CD4-positive, alpha-beta T cell treated with Interleukin-2 at 100 ng/mL for 4 hours (primary cell): Measurements from ENCODE around the gene MKLN1.
A peak's percentile ranks its signal among the peaks of the same experiment; 100 is the strongest.
"Not testable (repeated sequence)": the region's sequence is repeated elsewhere in the genome, so short reads cannot be mapped to it uniquely, and the experiment has no call there.

Source experiments
- DNase-seq: peaks from one replicate; pipeline ENCODE4 v3.0.0-alpha.2; 2020; ENCODE audit warnings: low spot score

Gene MKLN1

DNA sequence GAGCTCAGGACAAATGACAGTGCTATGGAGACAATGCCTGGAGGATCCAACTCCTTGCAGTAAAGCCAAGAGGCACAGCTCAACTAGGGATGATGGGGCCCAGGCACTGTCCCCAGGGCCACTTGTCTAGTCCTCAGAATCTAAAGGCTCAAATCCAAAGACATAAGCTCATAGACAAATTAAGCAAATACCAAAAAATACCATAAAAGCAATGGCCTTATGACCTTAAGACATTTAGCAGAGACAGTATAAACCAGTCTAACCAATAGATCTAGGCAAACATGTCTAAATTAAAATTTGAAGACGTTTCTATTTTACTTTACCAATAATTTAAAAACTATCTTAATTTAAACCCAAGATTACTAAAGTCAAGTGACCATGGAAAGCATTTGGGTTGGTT, 14.8 kb upstream of the MKLN1 start:
- DNase-seq, result no peak

DNA sequence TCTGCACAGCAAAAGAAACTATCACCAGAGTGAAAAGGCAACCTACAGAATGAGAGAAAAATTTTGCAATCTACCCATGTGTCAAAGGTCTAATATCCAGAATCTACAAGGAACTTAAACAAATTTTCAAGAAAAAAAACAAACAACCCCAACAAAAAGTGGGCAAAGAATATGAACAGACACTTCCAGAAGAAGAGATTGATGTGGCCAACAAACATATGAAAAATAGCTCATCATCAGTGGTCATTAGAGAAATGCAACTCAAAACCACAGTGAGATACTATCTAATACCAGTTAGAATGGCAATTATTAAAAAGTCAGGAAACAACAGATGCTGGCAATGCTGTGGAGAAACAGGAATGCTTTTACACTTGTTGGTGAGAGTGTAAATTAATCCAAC, 7.1 kb upstream of the MKLN1 start:
- no peak for DNase-seq

DNA sequence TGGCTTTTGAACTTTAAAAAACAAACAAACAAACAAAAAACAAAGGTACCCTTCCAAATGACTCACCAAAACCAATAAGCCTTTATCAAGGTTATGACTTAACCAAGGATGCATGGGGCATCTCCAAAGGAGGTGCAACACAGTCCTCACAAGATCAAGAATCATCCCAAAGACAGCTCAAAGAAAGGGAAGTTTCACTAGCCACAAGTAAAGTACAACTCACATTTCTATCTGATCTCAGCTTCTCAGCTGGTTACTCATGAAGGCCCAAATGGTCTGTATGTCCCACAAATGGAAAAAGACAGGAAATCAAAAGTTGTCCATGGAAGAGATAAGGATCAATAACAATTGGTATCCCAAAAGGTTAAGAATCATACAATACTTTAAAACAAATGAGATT, 6.0 kb upstream of the MKLN1 start:
- DNase-seq, result no peak

DNA sequence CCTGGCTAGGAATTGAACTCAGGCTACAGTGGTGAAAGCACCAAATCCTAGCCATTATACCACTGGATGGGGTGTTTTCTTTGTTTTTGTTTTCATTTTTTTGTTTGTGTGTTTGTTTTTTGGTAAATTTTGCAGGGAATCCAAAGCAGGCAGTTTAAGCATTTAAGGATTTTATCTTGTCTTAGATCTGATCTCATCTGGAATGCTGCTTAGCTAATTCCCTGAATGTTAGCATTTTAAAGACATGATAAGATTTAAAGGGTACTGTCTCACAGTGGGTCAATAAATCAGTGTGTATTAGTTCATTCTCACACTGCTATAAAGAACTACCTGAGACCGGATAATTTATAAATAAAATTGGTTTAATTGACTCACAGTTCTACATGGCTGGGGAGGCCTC, 5.6 kb upstream of the MKLN1 start:
- DNase-seq, result no peak

DNA sequence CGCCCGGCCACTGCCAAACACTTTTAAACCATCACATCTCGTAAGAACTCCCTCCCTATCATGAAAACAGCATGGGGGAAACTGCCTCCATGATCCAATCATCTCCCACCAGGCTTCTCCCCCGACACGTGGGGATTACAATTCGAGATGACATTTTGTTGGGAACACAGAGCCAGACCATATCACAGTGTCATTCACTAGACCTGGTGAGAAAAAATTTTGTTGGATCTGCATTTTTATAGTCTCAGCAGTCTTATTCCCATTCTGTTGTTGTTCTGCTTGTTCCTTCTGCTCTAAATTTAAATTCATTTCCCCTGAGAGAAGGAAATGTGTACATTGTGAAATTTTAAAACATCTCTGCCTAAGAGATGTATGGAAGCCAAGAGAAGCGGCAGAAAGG, 4.8 kb upstream of the MKLN1 start:
- DNase-seq, result no peak

DNA sequence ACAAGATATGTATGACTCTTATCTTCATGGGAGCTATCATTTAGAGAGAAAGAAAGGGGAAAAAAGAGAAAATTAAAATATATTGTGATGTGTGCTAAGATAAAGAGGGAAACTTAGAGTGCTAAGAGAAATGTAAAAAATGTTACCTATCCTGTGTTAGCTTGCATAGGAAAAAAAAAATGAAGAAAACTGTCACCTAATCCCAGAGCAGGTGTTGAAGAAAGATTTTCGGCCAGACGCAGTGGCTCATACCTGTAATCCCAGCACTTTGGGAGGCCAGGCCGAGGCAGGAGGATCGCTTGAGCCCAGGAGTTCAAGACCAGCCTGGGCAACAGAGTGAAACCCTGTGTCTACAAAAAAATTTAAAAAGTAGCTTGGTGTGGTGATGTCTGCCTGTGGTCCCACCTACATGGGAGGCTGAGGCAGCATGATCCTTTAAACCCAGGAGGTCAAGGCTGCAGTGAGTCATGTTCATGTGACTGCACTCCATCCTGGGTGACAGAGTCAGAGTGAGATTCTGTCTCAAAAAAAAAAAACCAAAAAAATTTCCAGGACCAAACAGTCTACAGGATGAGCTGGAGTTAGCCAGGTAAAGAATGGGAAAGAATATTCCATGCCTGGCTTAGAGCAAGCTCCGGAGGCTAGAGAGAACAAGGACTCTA, 2.4 kb upstream of the MKLN1 start:
- no peak for DNase-seq

DNA sequence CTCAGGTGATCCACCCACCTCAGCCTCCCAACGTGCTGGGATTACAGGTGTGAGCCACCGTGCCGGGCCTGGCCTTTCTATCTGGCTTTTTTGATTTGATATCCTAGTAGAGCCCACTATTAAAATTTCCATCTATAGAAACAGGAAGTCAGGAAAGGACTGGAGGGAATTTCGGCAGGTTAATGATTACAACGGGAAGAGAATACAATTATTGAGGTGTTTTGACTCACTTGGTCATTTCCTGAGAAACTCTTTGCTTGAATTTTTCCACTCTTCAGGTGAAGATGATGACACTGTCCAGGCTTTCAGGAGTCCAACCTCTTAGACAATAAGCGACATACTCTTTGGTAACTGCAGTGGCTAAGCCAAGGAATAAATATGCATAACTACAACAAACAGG, 1.1 kb upstream of the MKLN1 start:
- no peak for DNase-seq

DNA sequence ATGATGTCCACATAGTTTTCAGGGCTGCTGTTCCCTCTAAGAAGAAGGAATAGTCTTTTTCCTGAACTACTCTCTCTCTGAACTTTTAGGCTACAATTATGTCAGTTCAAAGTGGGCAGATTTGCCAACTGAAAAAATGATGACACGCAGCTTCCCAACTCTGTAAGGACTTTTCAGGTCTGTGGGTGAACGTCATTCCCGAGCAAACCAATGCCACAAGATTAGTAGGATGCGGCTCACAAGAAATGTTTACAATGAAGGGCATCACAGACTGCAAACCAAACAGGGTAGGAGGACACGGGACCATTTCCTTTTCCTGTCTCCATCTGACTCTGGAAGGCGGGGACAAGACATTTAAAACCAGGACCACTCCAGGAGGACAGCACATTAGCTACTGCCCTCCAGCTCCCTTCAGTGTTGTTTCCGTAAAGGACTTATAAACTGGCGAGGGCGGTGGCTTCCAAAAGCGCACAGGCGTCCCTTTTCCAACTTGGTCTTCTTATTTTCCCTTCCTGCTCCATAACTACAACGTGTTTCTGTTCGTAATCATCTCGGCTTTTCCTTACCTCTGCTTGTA, 539 bp upstream of the MKLN1 start:
- peak; percentile 6 for DNase-seq

DNA sequence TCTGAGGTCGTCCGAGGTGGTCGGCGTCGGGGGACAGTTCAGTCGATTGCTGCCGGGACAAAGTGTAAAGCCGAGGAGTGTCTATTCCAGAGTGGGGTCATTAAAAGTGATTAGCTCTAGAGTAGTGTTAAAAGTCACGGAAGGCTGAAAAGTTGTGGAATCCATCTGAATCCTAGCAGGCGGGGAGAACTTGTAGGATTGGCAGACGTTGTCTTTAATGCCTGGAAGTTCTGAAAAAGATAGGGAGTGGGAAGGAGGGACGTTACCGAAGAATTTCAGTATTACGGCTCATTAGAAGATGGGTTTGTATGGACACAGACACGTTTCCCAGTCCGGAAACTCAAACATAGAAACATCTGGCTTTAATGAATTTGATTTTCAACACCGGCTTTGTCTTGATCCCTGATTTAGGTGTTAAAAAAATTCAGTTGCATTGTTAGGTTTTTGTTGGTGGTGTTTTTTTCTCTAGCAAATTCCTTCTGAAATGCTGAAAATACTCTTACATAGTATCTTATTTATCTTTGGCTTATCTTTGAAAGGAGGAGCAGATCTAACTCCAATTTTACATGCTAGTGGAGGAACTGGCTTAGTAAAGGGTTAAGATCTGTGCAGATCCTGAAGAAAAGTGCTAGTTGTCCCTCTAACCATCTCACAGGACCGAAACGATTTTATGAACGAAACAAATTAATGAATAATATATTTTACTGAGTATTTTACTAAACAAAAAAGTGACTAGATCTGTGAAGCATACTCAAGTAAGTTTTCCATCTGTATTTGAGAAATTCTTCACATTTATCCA, 900 bp downstream of the MKLN1 start:
- no peak for DNase-seq

DNA sequence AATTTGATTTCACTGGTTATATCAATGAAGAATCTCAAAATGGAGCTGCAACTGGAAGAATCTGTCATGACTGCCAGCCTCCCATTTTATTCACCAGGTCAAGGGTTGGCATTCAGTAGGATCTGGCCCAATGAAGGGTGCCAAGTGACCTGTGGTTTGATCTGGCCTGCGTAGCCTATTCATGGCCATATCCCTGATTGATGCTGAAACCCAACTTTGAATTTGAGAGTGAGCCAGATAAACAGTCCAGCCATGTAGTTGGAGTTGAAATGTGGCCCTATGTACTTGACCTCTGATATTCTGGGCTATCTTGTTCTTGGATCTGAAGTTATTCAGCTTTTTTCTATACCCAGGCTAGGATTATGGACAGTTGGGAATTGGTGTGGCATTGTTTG, 1.5 kb downstream of the MKLN1 start:
- DNase-seq, result no peak

DNA sequence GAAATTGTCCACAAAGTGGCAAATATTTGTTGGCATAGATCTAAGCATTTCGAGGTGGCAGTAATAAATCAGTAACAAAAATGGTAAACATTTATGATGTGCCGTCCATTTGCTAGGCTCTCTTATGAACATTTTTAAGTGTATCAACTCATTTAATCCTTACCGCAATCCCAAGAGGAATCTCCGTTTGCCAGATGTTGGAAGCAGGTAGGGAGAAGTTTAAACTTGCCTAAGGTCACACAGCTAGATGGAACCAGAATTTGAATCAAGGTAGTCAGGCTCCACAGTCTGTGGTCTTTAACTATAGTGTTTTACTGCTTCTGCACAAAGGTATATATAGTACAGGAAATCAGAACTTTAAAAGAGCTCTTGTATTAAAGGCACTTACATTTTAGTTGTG, 2.6 kb downstream of the MKLN1 start:
- DNase-seq, result no peak

DNA sequence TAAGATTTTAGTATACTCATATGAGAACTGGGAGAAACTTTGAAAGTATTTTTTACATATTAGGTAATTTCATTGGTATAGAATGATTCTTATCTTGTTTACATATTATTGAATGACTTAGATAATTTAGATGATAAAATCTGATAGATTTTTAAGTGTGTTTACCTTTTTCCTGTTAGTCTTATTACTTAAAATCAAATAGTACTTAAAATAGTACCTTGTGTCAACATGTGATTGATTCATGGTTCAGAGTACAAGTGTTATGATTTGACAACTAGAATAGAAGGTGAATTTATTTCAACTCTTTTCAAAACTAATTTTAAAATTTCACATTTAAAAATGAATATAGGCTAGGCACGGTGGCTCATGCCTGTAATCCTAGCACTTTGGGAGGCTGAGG, 4.1 kb downstream of the MKLN1 start:
- no peak for DNase-seq

DNA sequence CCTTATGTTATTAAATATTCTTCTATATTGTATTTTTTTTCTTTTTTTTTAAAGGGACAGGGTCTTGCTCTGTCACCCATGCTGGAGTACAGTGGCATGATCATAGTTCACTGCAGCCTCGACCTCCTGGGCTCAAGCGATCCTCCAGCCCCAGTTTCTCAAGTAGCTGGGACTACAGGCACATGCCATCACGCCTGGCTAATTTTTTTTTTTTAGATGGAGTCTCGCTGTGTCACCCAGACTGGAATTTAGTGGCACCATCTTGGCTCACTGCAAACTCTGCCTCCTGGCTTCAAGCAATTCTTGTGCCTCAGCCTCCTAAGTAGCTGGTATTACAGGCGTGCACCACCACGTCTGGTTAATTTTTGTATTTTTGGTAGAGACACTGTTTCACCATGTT, 5.1 kb downstream of the MKLN1 start:
- not testable (repeated sequence) for DNase-seq

DNA sequence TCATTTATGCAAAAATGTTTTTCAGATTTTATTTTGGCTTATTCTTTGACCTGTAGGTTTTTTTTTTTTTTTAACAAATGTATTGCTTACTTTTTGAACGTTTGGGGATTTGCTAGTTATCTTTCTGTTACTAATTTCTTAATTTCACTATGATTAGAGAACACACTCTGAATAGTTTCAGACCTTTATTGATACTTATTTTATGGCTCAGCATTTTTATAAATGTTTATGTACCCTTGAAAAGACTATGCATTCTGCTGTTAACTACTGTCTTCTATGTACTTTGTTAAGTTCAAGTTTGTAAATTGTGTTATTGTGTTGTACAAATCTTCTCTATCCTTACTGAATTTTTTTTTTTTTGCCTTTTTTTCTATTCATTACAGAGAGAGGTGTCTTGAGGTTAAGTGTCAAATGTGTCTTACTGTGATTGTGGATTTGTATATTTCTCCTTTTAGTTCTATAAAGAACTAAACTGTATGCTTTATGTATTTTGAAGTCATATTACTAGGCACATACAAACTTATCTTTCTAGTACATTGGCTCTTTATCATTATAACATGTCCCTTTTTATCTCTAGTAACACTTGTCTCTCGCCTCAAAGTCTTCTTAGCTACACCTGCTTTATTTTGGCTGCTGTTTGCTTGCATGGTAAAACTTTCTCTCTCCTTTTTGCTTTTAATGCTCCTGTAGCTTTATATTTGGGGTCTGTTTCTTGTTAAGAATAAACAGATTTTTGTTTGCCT, 8.1 kb downstream of the MKLN1 start:
- DNase-seq, result no peak

DNA sequence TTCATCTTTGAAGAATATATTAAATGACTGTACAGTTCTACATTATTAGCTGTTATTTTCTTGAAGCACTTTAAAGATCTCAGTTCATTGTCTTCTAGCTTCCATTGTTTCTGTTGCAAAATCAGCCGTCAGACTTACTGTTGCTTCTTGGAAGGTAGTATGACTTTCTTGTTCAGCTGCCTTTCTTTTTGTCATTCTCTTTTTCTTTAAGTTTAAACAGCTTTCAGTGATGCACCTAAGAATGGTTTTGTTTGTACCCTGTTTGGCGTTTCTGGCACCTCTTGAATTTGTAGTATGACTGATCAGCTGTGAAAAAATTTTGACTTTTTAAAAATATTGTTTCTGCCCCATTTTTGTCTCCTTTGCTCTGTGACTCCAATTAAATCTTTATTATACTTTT, 9.3 kb downstream of the MKLN1 start:
- no peak for DNase-seq

DNA sequence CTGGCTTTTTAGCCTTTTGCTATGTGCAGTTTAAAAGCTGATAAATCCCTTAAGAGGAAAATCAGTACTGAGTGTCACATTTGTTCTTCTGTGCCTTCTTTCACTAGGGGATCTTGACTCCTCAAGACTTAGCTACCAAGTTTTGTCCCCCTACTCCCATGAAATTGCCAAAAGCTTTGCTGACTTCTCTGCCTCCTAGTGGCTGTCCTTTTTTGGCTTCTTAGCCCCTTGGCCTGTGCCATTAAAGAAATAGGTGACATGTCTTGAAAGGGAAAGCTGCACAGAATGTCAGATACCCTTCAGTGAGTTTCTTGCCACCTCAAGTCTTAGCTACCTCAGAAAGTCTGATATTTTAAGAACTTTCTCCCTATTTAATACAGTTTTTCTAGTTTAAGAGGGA, 10.5 kb downstream of the MKLN1 start:
- no peak for DNase-seq

DNA sequence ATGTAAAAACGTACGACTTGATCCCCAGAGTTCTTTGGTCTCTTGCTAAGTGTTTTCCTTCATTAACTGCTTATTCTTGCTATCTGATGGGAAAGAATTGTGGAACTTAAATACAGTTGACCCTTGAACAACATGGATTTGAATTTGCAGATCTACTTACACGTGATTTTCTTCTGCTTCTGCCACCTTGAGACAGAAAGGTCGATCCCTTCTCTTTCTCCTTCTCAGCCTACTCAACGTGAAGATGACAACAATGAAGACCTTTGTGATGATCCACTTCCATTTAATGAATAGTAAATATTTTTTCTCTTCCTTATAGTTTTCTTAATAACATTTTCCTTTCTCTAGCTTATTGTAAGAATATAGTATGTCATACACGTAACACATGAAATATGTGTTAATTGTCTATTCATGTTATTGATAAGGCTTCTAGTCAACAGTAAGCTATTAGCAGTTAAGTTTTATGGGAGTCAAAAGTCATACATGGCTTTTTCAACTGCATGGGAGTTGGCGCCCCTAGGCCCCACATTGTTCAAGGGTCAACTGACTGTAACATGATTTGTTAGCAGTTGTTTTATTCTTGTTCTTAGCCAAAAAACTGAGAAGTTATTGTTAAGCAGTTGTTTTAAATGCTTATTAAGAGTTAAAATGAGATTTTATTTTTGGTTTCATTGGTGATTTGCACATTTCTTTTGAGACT, 11.2 kb downstream of the MKLN1 start:
- no peak for DNase-seq

DNA sequence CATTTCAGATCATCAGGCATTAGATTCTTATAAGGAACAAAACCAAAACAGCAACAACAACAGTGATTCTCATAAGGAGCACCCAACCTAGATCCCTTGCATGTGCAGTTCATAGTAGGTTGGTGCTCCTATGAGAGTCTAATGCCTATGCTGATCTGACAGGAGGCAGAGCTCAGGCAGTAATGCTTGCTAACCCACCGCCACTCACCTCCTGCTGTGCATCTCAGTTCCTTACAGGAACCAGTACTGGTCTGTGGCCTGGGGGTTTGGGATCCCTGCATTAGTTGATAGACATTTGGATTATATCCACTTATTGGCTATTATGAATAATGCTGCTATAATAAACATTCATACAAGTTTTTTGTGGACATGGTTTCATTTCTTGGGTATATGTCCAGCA, 14.0 kb downstream of the MKLN1 start:
- no peak for DNase-seq

DNA sequence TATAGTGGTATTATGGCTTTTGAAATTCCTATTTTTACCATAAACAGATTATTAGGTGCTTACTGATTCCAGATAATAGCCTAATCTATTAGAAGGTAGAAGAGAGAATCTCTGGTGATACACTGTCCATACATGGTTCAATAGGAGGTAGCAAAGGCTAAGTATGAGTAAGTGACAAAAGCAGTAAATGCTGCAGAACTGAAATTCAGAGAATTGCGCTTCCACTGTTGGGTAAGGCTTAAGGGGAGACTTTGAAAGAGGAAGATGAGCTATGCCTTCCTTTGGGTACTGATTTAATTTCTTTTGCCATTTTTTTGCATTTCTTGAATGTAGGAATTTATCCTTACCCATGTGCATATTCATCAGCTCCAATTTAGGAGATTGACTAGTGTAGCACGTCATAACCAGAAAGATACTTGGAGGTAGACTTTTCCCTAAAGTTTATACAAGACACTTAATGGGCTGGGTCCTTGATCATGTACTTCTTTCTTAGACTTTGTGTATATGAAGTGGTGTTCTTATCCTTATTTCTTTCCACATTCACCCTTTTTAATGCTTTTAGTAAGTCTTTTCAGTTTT, 15.3 kb downstream of the MKLN1 start:
- DNase-seq, result no peak

DNA sequence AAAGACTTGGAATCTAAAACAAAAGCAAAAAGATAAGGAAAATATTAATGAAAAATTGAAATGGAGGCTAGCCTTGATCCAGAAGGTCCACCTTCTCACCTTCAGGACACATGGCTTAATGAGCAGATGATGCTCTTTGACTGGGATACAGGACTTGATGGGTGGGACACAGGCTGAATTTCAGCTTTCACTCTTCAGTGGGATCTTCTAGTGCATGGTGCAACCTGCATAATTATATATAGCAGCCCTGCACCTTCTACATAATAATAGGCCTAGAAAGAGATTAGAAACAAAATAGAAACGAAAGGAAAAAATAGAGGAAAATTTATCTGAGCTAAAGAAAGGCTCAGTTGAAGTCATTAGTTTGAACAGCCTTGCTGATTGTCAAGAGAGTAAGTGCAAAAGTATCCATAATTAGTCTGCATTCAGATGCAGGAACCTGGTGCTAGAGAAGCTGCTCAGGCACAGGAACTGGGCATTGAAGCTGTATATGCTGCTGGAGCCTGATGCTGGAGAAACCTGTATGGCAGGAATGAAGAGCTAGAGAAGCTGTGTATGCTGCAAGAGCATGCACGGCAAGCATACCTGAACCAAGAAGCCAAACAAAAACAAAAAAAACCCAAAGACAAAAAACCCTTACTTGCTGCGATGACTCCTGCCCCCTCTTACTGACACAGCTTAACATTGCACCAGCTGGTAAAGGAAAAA, 19.4 kb downstream of the MKLN1 start:
- no peak for DNase-seq

DNA sequence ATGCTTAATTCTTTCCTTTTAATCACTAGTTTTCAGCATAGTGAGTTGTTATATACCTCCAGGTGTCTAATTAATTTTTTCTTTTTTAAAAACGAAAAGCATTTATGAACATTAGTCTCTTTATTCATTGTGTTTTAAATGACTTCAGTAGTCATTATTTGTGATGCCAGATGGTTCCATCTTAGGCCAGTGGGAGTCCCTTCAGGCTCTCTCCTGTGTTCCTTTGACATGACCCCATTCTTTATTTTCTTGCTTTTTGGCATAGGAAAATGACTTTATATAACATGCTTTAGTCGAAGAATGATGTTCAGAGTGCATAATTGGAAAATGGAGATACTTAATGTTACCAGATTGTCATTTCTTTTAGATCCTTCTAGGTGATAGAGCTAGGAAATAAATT, 24.4 kb downstream of the MKLN1 start:
- no peak for DNase-seq
